Tibial artery (tissue), 4 donors: ENCODE data around the gene WDFY3.

Experiments
- DNase-seq, 2 donors: peaks; one replicate each; pipeline ENCODE4 v3.0.0-alpha.2; 2019
- H3K27ac ChIP-seq, 2 donors: fragments of 200-600 bp; sonication (generic) in 1 of 2; 1 replicate in 1 of 2; 2 replicates in 1 of 2; pipeline ENCODE4 v1.5.1; 2018 to 2019; ENCODE audit warnings: mild to moderate bottlenecking in 1 of 2
- H3K27me3 ChIP-seq, 2 donors: fragments of 200-600 bp; sonication (generic) in 1 of 2; one replicate each; pipeline versions ENCODE4 v1.5.1 to v1.6.0; 2016 to 2019
- H3K36me3 ChIP-seq, 3 donors: fragments of 200-600 bp; sonication (generic) in 2 of 3; one replicate each; pipeline ENCODE4 v1.5.1; 2016 to 2019; ENCODE audit warnings: mild to moderate bottlenecking in 2 of 3
- H3K4me1 ChIP-seq, 4 donors: fragments of 200-600 bp; sonication (generic) in 2 of 4; 1 replicate in 3 of 4; 2 replicates in 1 of 4; pipeline ENCODE4 v1.5.1; 2016 to 2019
- H3K4me3 ChIP-seq, 2 donors: fragments of 200-600 bp; sonication (generic) in 1 of 2; 1 replicate in 1 of 2; 2 replicates in 1 of 2; pipeline ENCODE4 v1.5.1; 2018 to 2019; ENCODE audit warnings: mild to moderate bottlenecking in 2 of 2
- H3K9me3 ChIP-seq, 3 donors: fragments of 200-600 bp; sonication (generic) in 1 of 3; one replicate each; pipeline ENCODE4 v1.5.1; 2016 to 2019
- CTCF ChIP-seq, 2 experiments: fragments of 200-600 bp in 1 of 2; fragments of 450-650 bp in 1 of 2; IDR thresholded peaks; one replicate each; pipeline ENCODE4 v1.5.1; 2017 to 2019; ENCODE audit warnings: antibody characterized with exemption in 2 of 2, mild to moderate bottlenecking in 1 of 2, moderate library complexity in 1 of 2
- intact Hi-C: fragments of 100-400 bp; cut with DNase I; formaldehyde crosslinking; loops from one replicate; pipeline ENCODE4 v1.15.0; 2023; ENCODE audit warnings: low total_unique reads

WDFY3 gene

GRCh38 chr4:84710548-84710947 lies 255.9 kb downstream of the WDFY3 start:
- H3K4me1 ChIP-seq: no peaks in the 10 kb centered on the region
- no peaks in the 10 kb centered on the region for H3K27me3 ChIP-seq
- intact Hi-C loops: no loop called here
- H3K4me3 ChIP-seq: no peak overlapping the region
- TF ChIP-seq CTCF (IDR thresholded peaks at IDR 0.05): no peak
- peaks cover 85 to 97% (median 86%) of the 10 kb centered on the region in 3 donors for H3K36me3 ChIP-seq
- no peak for DNase-seq
- H3K27ac ChIP-seq: no peak overlapping the region
- no peaks in the 10 kb centered on the region for H3K9me3 ChIP-seq

GRCh38 chr4:84708406-84709135 lies 257.9 kb downstream of the WDFY3 start:
- no peak for DNase-seq
- Histone ChIP-seq H3K27ac (no peak overlapping the region), H3K27me3 (no peaks in the 10 kb centered on the region), H3K4me1 (no peaks in the 10 kb centered on the region), H3K36me3 (peaks cover 86 to 97% (median 88%) of the 10 kb centered on the region in 3 donors), H3K9me3 (no peaks in the 10 kb centered on the region), H3K4me3 (no peak overlapping the region)
- intact Hi-C loops: no loop called here
- no peak for TF ChIP-seq CTCF (IDR thresholded peaks at IDR 0.05)

GRCh38 chr4:84706286-84706685 lies 260.2 kb downstream of the WDFY3 start:
- Histone ChIP-seq H3K4me3 (no peak overlapping the region), H3K4me1 (no peaks in the 10 kb centered on the region), H3K27ac (no peak overlapping the region), H3K36me3 (peaks cover 85 to 97% (median 88%) of the 10 kb centered on the region in 3 donors), H3K27me3 (no peaks in the 10 kb centered on the region), H3K9me3 (no peaks in the 10 kb centered on the region)
- no peak for TF ChIP-seq CTCF (IDR thresholded peaks at IDR 0.05)
- intact Hi-C loops: no loop called here
- DNase-seq: no peak

GRCh38 chr4:84699001-84699671 lies 267.4 kb downstream of the WDFY3 start:
- DNase-seq: no peak
- intact Hi-C loops: no loop called here

GRCh38 chr4:84697615-84698201 lies 268.8 kb downstream of the WDFY3 start:
- H3K4me1 ChIP-seq: no peaks in the 10 kb centered on the region
- no peak overlapping the region for H3K4me3 ChIP-seq
- H3K9me3 ChIP-seq: no peaks in the 10 kb centered on the region
- intact Hi-C loops: no loop called here
- no peak for DNase-seq
- H3K27me3 ChIP-seq: no peaks in the 10 kb centered on the region
- no peak overlapping the region for H3K27ac ChIP-seq
- H3K36me3 ChIP-seq: peaks cover 87 to 91% (median 87%) of the 10 kb centered on the region in 3 donors
- no peak for TF ChIP-seq CTCF (IDR thresholded peaks at IDR 0.05)

More at GRCh38 chr4:84699001-84699671, 267.4 kb downstream of the WDFY3 start:
- Histone ChIP-seq H3K9me3 (no peaks in the 10 kb centered on the region), H3K4me1 (no peaks in the 10 kb centered on the region), H3K27me3 (no peaks in the 10 kb centered on the region), H3K4me3 (no peak overlapping the region), H3K36me3 (peaks cover 86 to 94% (median 87%) of the 10 kb centered on the region in 3 donors), H3K27ac (no peak overlapping the region)
- no peak for TF ChIP-seq CTCF (IDR thresholded peaks at IDR 0.05)
